Neural crest cell (in vitro differentiated cells): Measurements from ENCODE around the gene CHGA. TPM values are rescaled to one million over a fixed set of nuclear protein-coding genes. Genes with fewer than 3 reads are reported as not detected.

Source experiments
- DNase-seq: peaks from one replicate; pipeline ENCODE4 v3.0.0; 2021; ENCODE audit warnings: low read depth, mixed read lengths, low spot score
- H3K27ac Mint-ChIP-seq: one replicate; pipeline ENCODE4 v1.8.0; 2021; ENCODE audit warnings: mild to moderate bottlenecking, mixed read lengths; ENCODE audit not compliant: unreplicated experiment
- H3K27me3 Mint-ChIP-seq: 2 replicates; pipeline ENCODE4 v1.8.0; 2021; ENCODE audit warnings: low read depth, mild to moderate bottlenecking, mixed read lengths
- H3K36me3 Mint-ChIP-seq: 2 replicates; pipeline ENCODE4 v1.8.0; 2021; ENCODE audit warnings: low read depth, mild to moderate bottlenecking, mixed read lengths
- H3K4me1 Mint-ChIP-seq: 2 replicates; pipeline ENCODE4 v1.8.0; 2021; ENCODE audit warnings: mixed read lengths
- H3K4me3 Mint-ChIP-seq: one replicate; pipeline ENCODE4 v1.8.0; 2021; ENCODE audit warnings: mild to moderate bottlenecking, mixed read lengths
- H3K9me3 Mint-ChIP-seq: 2 replicates; pipeline ENCODE4 v1.8.0; 2021; ENCODE audit warnings: mixed read lengths
- CTCF ChIP-seq: fragments of 200-600 bp; sonication (generic); conservative IDR thresholded peaks from 2 replicates; pipeline ENCODE4 v1.5.0; 2021; ENCODE audit warnings: antibody characterized with exemption, mild to moderate bottlenecking
- total RNA-seq: library from RNA; stranded (reverse); gene quantifications from 2 replicates; pipeline ENCODE4 v1.2.1, GENCODE V29; 2021

CHGA gene
- total RNA-seq, 1 donor from 2014 or later: 4.3 TPM

GRCh38 chr14:92938890-92939671 is 16.1 kb downstream of the CHGA start:
- no peaks in the 10 kb centered on the region for H3K36me3 Mint-ChIP-seq
- no peaks in the 10 kb centered on the region for H3K4me1 Mint-ChIP-seq
- H3K4me3 Mint-ChIP-seq: no peak overlapping the region
- no peaks in the 10 kb centered on the region for H3K9me3 Mint-ChIP-seq
- no peak for DNase-seq
- no peak for TF ChIP-seq CTCF
- H3K27ac Mint-ChIP-seq: no peak overlapping the region
- no peaks in the 10 kb centered on the region for H3K27me3 Mint-ChIP-seq

- Mint-ChIP-seq H3K9me3 (no peaks in the 10 kb centered on the region), H3K4me3 (no peak overlapping the region), H3K27ac (no peak overlapping the region), H3K36me3 (no peaks in the 10 kb centered on the region), H3K4me1 (no peaks in the 10 kb centered on the region), H3K27me3 (no peaks in the 10 kb centered on the region)
- DNase-seq: no peak
- no peak for TF ChIP-seq CTCF
These were observed 16.7 kb downstream of the CHGA start for GRCh38 chr14:92939699-92940098.

- no peak for DNase-seq
- Mint-ChIP-seq H3K4me1 (no peaks in the 10 kb centered on the region), H3K27ac (no peak overlapping the region), H3K36me3 (no peaks in the 10 kb centered on the region), H3K4me3 (no peak overlapping the region), H3K9me3 (no peaks in the 10 kb centered on the region), H3K27me3 (no peaks in the 10 kb centered on the region)
- no peak for TF ChIP-seq CTCF
These were observed 17.6 kb downstream of the CHGA start for GRCh38 chr14:92940543-92940942.

- H3K27me3 Mint-ChIP-seq: no peaks in the 10 kb centered on the region
- H3K27ac Mint-ChIP-seq: no peak overlapping the region
- H3K36me3 Mint-ChIP-seq: no peaks in the 10 kb centered on the region
- no peak overlapping the region for H3K4me3 Mint-ChIP-seq
- no peak for DNase-seq
- TF ChIP-seq CTCF: no peak
- H3K9me3 Mint-ChIP-seq: no peaks in the 10 kb centered on the region
- no peaks in the 10 kb centered on the region for H3K4me1 Mint-ChIP-seq
These were observed 18.6 kb downstream of the CHGA start for GRCh38 chr14:92941531-92941930.

GRCh38 chr14:92942136-92942535 is 19.2 kb downstream of the CHGA start:
- no peaks in the 10 kb centered on the region for H3K36me3 Mint-ChIP-seq
- no peaks in the 10 kb centered on the region for H3K4me1 Mint-ChIP-seq
- no peak for DNase-seq
- no peak for TF ChIP-seq CTCF
- no peaks in the 10 kb centered on the region for H3K9me3 Mint-ChIP-seq
- H3K27me3 Mint-ChIP-seq: no peaks in the 10 kb centered on the region
- H3K27ac Mint-ChIP-seq: no peak overlapping the region
- H3K4me3 Mint-ChIP-seq: no peak overlapping the region
